Activated naive CD4-positive, alpha-beta T cell treated with anti-CD3 and anti-CD28 coated beads, Interleukin-2, amount 10 ng/mL, durations not matched to agents 5 hours and 36 hours (primary cell): ENCODE results near the gene ZNF578. TPM values are rescaled to one million over a fixed set of nuclear protein-coding genes. Genes with fewer than 3 reads are reported as not detected.

Source experiments
- total RNA-seq, 2 experiments: library from RNA; stranded (reverse); gene quantifications; one replicate each; pipeline ENCODE4 v1.2.3, GENCODE V29; 2021

Gene ZNF578
- 1 to 10 TPM; 2.5 to 2.8 TPM for total RNA-seq

GRCh38 chr19:52453324-52454094 lies at the start of gene ZNF578:
Gene ZNF578 (plus strand): TSS chr19:52453553. CDS start chr19:52501846, 48,293 bp downstream.

GRCh38 chr19:52428937-52429336 lies 24.4 kb upstream of the ZNF578 start, which contains the start of gene ZNF534:
Gene ZNF534 (plus strand): TSS chr19:52429148. CDS start chr19:52431475, 2,327 bp downstream.

GRCh38 chr19:52527134-52527955 lies 74.0 kb downstream of the ZNF578 start, which contains the start of gene ZNF808:
Gene ZNF808 (plus strand): TSS chr19:52527668. CDS start chr19:52543285, 15,617 bp downstream.

Other genes with a start within 250 kb of the ZNF578 start
- gene ZNF766, start 184.0 kb upstream of the ZNF578 start, total RNA-seq = 10 to 100 TPM; 26.0 to 28.0 TPM
- gene ZNF480, start 156.4 kb upstream of the ZNF578 start, total RNA-seq = 10 to 100 TPM; 16.3 to 19.8 TPM
- 1 to 10 TPM in 1 of 2 experiments, under 1 TPM in 1; 0.81 to 1.1 TPM for gene ZNF610, start 117.3 kb upstream of the ZNF578 start, total RNA-seq
- gene ZNF880, start 83.6 kb upstream of the ZNF578 start, total RNA-seq = 10 to 100 TPM; 19.0 to 19.3 TPM
- gene ZNF528, start 55.7 kb upstream of the ZNF578 start, total RNA-seq = 10 to 100 TPM; 12.7 to 16.5 TPM
- not detected for gene ZNF534, start 24.4 kb upstream of the ZNF578 start, total RNA-seq
- 10 to 100 TPM; 41.1 to 41.7 TPM for gene ZNF808, start 74.1 kb downstream of the ZNF578 start, total RNA-seq
- 10 to 100 TPM; 31.0 to 34.6 TPM for gene ZNF701, start 116.7 kb downstream of the ZNF578 start, total RNA-seq
- 10 to 100 TPM; 53.7 to 64.0 TPM for gene ZNF83, start 184.8 kb downstream of the ZNF578 start, total RNA-seq